Measurements from ENCODE around the gene SMDT1.
"Not testable (repeated sequence)": the region's sequence is repeated elsewhere in the genome, so short reads cannot be mapped to it uniquely, and the experiment has no call there.

Gene SMDT1

GRCh38 chr22:42070517-42071422 is 8.7 kb upstream of the SMDT1 start, which contains the start of gene NAGA:
NAGA (minus strand) TSS chr22:42070812; CDS start chr22:42070297, 515 bp downstream.
- peak; percentile 97 for DNase-seq (ENCODE audit: low spot score)

GRCh38 chr22:42071508-42071907 is 8.0 kb upstream of the SMDT1 start:
- DNase-seq (ENCODE audit: low spot score): not testable (repeated sequence)

GRCh38 chr22:42072606-42073330 is 6.7 kb upstream of the SMDT1 start:
- no peak for DNase-seq (ENCODE audit: low spot score)

- no peak for DNase-seq (ENCODE audit: low spot score)
Observed at GRCh38 chr22:42073621-42074041, 5.9 kb upstream of the SMDT1 start.

GRCh38 chr22:42074132-42074811 is 5.2 kb upstream of the SMDT1 start, which contains the start of gene PHETA2:
PHETA2 (plus strand) TSS chr22:42074248; CDS start chr22:42077294, 3,046 bp downstream.
- DNase-seq (ENCODE audit: low spot score): peak; percentile 73

- no peak for DNase-seq (ENCODE audit: low spot score)
Observed at GRCh38 chr22:42074846-42075676, 4.4 kb upstream of the SMDT1 start.

- no peak for DNase-seq (ENCODE audit: low spot score)
Observed at GRCh38 chr22:42076764-42077485, 2.6 kb upstream of the SMDT1 start.

GRCh38 chr22:42077486-42078125 is 1.9 kb upstream of the SMDT1 start:
- DNase-seq (ENCODE audit: low spot score): no peak

- no peak for DNase-seq (ENCODE audit: low spot score)
Observed at GRCh38 chr22:42078469-42079318, 806 bp upstream of the SMDT1 start.

GRCh38 chr22:42080287-42080686 is 787 bp downstream of the SMDT1 start:
- peak; percentile 51 for DNase-seq (ENCODE audit: low spot score)

- DNase-seq (ENCODE audit: low spot score): no peak
Observed at GRCh38 chr22:42083119-42083518, 3.6 kb downstream of the SMDT1 start.

GRCh38 chr22:42084874-42085273 is 5.4 kb downstream of the SMDT1 start:
- DNase-seq (ENCODE audit: low spot score): no peak

GRCh38 chr22:42086051-42086450 is 6.6 kb downstream of the SMDT1 start:
- DNase-seq (ENCODE audit: low spot score): no peak

- DNase-seq (ENCODE audit: low spot score): peak; percentile 99
Observed at GRCh38 chr22:42090596-42091454, 11.3 kb downstream of the SMDT1 start, which contains the start of gene NDUFA6. NDUFA6 (minus strand) TSS chr22:42090772; CDS start chr22:42090744, 28 bp downstream.

- no peak for DNase-seq (ENCODE audit: low spot score)
Observed at GRCh38 chr22:42091455-42091782, 11.9 kb downstream of the SMDT1 start.

- no peak for DNase-seq (ENCODE audit: low spot score)
Observed at GRCh38 chr22:42101199-42101598, 21.7 kb downstream of the SMDT1 start.

GRCh38 chr22:42104332-42104860 is 24.9 kb downstream of the SMDT1 start:
- DNase-seq (ENCODE audit: low spot score): not testable (repeated sequence)

- DNase-seq (ENCODE audit: low spot score): no peak
Observed at GRCh38 chr22:42108848-42109247, 29.3 kb downstream of the SMDT1 start.
